GM12873 (cell line): Measurements from ENCODE around the gene TBL1XR1.

ENCODE experiments used
- CTCF ChIP-seq: IDR thresholded peaks from 2 replicates; pipeline ENCODE4 v1.5.1; 2012; ENCODE audit warnings: low read depth, mild to moderate bottlenecking, moderate library complexity, low read length, control low read depth; ENCODE audit not compliant: insufficient read depth; ENCODE audit errors: missing control alignments

Gene TBL1XR1

GRCh38 chr3:177051411-177051810, 145.9 kb downstream of the TBL1XR1 start:
- TF ChIP-seq CTCF: no peak

GRCh38 chr3:177050501-177051237, 146.6 kb downstream of the TBL1XR1 start:
- peak; percentile 32 for TF ChIP-seq CTCF

- no peak for TF ChIP-seq CTCF
These were observed 151.5 kb downstream of the TBL1XR1 start for GRCh38 chr3:177045767-177046166.

- TF ChIP-seq CTCF: no peak
These were observed 152.1 kb downstream of the TBL1XR1 start for GRCh38 chr3:177045222-177045621.

GRCh38 chr3:177041730-177042551, 155.3 kb downstream of the TBL1XR1 start:
- TF ChIP-seq CTCF: no peak

- no peak for TF ChIP-seq CTCF
These were observed 156.1 kb downstream of the TBL1XR1 start for GRCh38 chr3:177041021-177041729.
